GM12872 (cell line): Measurements from ENCODE around the gene JAKMIP2.

Source experiments
- CTCF ChIP-seq: IDR thresholded peaks from 3 replicates; pipeline ENCODE4 v1.5.1; 2011; ENCODE audit warnings: low read depth, mild to moderate bottlenecking, low read length, moderate library complexity; ENCODE audit not compliant: insufficient read depth

Gene JAKMIP2

DNA sequence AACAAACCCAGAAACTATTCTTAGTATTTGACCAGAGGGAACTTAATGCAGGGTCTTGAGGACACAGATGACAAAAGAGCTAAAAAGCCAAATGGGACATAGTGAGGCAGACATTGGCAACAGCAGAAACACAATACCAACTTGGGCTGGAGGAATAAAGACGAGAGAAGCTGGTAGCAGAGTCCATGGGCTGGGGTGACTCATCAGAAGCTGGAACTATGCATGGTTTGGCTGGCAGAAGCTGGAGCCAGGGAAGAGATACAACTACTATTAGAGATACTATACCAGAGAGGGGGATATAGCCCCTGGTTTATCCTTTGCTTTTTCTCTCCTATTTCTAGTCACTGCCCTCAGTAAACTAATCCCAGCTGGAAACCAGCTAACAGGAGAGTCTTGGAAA lies 243.5 kb downstream of the JAKMIP2 start:
- TF ChIP-seq CTCF, result no peak

DNA sequence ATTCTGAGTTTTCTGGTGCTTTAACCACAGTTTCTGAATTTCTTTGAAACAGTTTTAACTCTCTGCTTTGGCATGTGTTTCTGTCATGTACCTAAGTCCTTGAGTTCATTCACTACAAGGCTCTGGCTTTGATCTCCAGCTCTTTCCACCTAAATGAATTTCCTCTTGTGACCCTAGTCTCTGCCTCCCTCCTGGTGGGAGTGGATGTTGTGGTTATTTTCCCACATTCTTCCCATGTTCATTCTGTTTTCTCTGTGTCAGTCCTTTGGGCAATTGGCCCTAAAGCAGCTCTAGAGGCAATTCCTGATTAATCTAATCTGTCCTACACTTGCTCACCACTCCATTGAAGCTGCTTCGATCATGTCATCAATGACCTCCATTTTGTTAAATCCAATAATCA lies 244.3 kb downstream of the JAKMIP2 start:
- TF ChIP-seq CTCF, result no peak
